ENCODE data around the gene CPED1. TPM values are rescaled to one million over a fixed set of nuclear protein-coding genes. Genes with fewer than 3 reads are reported as not detected.
A peak's percentile ranks its signal among the peaks of the same experiment; 100 is the strongest.

Gene CPED1
- total and polyA plus RNA-seq, 10 of the 15 experiments (the other 5 are each of a cell fraction or from before 2014, with no cell fraction given), result 0.01 to 0.77 (median 0.10) TPM; not detected in 1

DNA sequence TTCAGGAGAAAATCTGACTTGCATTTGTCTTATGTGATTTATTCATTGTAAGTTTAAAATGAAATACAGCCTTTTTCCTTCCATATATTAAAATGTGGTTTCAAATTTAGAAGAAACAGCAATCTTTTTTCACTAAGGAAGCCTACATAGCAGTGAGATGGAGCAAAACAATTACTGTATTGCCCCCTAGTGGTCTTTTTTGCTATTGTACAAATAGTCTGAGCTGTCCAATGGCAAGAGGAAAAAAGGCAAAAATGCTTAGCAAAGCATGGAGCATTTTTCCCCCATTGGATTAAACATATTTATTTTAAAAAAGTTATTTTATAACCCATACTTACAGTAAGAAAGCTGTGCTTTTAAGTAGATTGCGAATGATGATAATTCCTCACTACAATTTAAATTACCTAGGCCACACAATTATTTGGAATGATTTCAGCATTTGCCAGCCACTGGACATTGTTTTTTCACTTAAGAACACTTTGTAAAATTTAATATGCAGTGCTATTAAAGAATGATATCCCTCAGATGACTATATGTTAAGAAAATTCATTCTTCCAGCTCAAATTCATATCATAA lies 119.5 kb downstream of the CPED1 start:
- no peak overlapping the region for H3K27ac ChIP-seq (ENCODE audit: control insufficient read depth, insufficient read depth)
- ATAC-seq (peak; percentile 96), FAIRE-seq (no peak), DNase-seq (ENCODE audit: low read depth, low spot score) (peak; percentile 11)
- no peaks in the 10 kb centered on the region for H3K36me3 ChIP-seq (ENCODE audit: control insufficient read depth in 2 of 2, insufficient read depth in 2 of 2, low read length in 1 of 2)
- ChIA-PET POLR2A (no interaction called here), CTCF (interaction anchor here (0.6 to 3.2 kb wide), 40 partner anchors 8 to 888 kb away, joined by 3 to 41 read pairs (median 5); partner anchors contain the start of gene CPED1), SMC1A (ENCODE audit: uncharacterized antibody, unreplicated experiment) (interaction anchor here (0.6 to 1.5 kb wide), 19 partner anchors 8 to 1172 kb away, joined by 3 to 16 read pairs (median 3); partner anchors contain the start of genes CPED1 and FAM3C), RAD21 (ENCODE audit: unreplicated experiment) (interaction anchor here (0.6 to 3.2 kb wide), 11 partner anchors 8 to 887 kb away, joined by 3 to 28 read pairs (median 3); partner anchors contain the start of gene CPED1)
- no peak overlapping the region for H3K4me2 ChIP-seq (ENCODE audit: control insufficient read depth, insufficient read depth)
- H3K4me1 ChIP-seq (ENCODE audit: control insufficient read depth, insufficient read depth, low read length), result no peaks in the 10 kb centered on the region
- H3K79me2 ChIP-seq (ENCODE audit: control insufficient read depth, insufficient read depth, low read length), result no peaks in the 10 kb centered on the region
- 0% methylated on average over 1 of the region's 1 CpG for WGBS (ENCODE audit: insufficient coverage, insufficient replicate concordance, low lambda C conversion rate, missing lambda C conversion rate)
- in situ Hi-C loops (cut with MboI), result no loop called here
- no peak overlapping the region for H3K9ac ChIP-seq (ENCODE audit: control insufficient read depth, insufficient read depth, low read length)
- no peaks in the 10 kb centered on the region for H4K20me1 ChIP-seq (ENCODE audit: control insufficient read depth, insufficient read depth)
- no peak overlapping the region for H2AFZ ChIP-seq (ENCODE audit: control insufficient read depth, low read depth, low read length)
- no peaks in the 10 kb centered on the region for H3K9me3 ChIP-seq (replicated peaks; ENCODE audit: control insufficient read depth, insufficient read depth, low read length)
- BruUV-seq (replicated peaks), result no TSS peak
- intact Hi-C loops (cut with micrococcal nuclease; ENCODE audit: unreplicated experiment), result loop anchor here (5.0 kb wide), 1 partner anchor 121 kb away; the partner anchor contains the start of gene CPED1
- H3K4me3 ChIP-seq, result no peak overlapping the region
- no peaks in the 10 kb centered on the region; a peak in 2 of 4 replicates for H3K27me3 ChIP-seq (replicated peaks in 1 of 2; ENCODE audit: control insufficient read depth in 2 of 2, insufficient read depth in 2 of 2, low read length in 1 of 2)
- TF ChIP-seq, protein P1, sequence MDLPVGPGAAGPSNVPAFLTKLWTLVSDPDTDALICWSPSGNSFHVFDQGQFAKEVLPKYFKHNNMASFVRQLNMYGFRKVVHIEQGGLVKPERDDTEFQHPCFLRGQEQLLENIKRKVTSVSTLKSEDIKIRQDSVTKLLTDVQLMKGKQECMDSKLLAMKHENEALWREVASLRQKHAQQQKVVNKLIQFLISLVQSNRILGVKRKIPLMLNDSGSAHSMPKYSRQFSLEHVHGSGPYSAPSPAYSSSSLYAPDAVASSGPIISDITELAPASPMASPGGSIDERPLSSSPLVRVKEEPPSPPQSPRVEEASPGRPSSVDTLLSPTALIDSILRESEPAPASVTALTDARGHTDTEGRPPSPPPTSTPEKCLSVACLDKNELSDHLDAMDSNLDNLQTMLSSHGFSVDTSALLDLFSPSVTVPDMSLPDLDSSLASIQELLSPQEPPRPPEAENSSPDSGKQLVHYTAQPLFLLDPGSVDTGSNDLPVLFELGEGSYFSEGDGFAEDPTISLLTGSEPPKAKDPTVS (IDR thresholded peaks at IDR 0.05; ENCODE audit: low read depth, low read length), result no peak
- TF ChIP-seq RBBP5 (conservative IDR thresholded peaks at IDR 0.05), result no peak
- TF ChIP-seq RB1 (IDR thresholded peaks at IDR 0.05; ENCODE audit: borderline replicate concordance), result no peak
- no peak for TF ChIP-seq ZNF274 (IDR thresholded peaks at IDR 0.05; ENCODE audit: insufficient read depth, insufficient read length)
- no peak for TF ChIP-seq POU2F2 (IDR thresholded peaks at IDR 0.05; ENCODE audit: borderline replicate concordance, low read depth, low read length)
- TF ChIP-seq ZNF24 (IDR thresholded peaks at IDR 0.05), result peak; percentile 19; the same call in 1 of the 2 replicates
- TF ChIP-seq STAT3 (IDR thresholded peaks at IDR 0.05; ENCODE audit: low read depth, low read length), result no peak
- TF ChIP-seq, protein P2, sequence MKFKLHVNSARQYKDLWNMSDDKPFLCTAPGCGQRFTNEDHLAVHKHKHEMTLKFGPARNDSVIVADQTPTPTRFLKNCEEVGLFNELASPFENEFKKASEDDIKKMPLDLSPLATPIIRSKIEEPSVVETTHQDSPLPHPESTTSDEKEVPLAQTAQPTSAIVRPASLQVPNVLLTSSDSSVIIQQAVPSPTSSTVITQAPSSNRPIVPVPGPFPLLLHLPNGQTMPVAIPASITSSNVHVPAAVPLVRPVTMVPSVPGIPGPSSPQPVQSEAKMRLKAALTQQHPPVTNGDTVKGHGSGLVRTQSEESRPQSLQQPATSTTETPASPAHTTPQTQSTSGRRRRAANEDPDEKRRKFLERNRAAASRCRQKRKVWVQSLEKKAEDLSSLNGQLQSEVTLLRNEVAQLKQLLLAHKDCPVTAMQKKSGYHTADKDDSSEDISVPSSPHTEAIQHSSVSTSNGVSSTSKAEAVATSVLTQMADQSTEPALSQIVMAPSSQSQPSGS (IDR thresholded peaks at IDR 0.05; ENCODE audit: low read length), result no peak
- peak; percentile 74 for TF ChIP-seq RAD21 (IDR thresholded peaks at IDR 0.05; ENCODE audit: insufficient read depth, low read depth, low read length)
- TF ChIP-seq, protein P3, sequence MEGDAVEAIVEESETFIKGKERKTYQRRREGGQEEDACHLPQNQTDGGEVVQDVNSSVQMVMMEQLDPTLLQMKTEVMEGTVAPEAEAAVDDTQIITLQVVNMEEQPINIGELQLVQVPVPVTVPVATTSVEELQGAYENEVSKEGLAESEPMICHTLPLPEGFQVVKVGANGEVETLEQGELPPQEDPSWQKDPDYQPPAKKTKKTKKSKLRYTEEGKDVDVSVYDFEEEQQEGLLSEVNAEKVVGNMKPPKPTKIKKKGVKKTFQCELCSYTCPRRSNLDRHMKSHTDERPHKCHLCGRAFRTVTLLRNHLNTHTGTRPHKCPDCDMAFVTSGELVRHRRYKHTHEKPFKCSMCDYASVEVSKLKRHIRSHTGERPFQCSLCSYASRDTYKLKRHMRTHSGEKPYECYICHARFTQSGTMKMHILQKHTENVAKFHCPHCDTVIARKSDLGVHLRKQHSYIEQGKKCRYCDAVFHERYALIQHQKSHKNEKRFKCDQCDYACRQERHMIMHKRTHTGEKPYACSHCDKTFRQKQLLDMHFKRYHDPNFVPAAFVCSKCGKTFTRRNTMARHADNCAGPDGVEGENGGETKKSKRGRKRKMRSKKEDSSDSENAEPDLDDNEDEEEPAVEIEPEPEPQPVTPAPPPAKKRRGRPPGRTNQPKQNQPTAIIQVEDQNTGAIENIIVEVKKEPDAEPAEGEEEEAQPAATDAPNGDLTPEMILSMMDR (IDR thresholded peaks at IDR 0.05 in 2 of 3, conservative IDR thresholded peaks at IDR 0.05 in 1 of 3; ENCODE audit: control insufficient read depth in 2 of 3, extremely low read depth in 1 of 3, insufficient read depth in 1 of 3, low read depth in 3 of 3, low read length in 3 of 3), result peak; percentile 65 to 76 (median 74)
- peak; percentile 61 for TF ChIP-seq SMC3 (IDR thresholded peaks at IDR 0.05; ENCODE audit: borderline replicate concordance, low read length)
- no peak for TF ChIP-seq PAX8 (IDR thresholded peaks at IDR 0.05)
- TF ChIP-seq MYC (IDR thresholded peaks at IDR 0.05; ENCODE audit: insufficient read depth, insufficient read length, insufficient replicate concordance, low read length, severe bottlenecking), result no peak
- no peak for TF ChIP-seq SIN3A (IDR thresholded peaks at IDR 0.05; ENCODE audit: low read depth, low read length)
- no peak for TF ChIP-seq EP300 (IDR thresholded peaks at IDR 0.05; ENCODE audit: borderline replicate concordance in 1 of 2, control insufficient read depth in 1 of 2, low read depth in 2 of 2, low read length in 2 of 2)
- no peak for TF ChIP-seq KDM1A (IDR thresholded peaks at IDR 0.05; ENCODE audit: borderline replicate concordance)
- no peak for TF ChIP-seq NR2C2 (IDR thresholded peaks at IDR 0.05; ENCODE audit: borderline replicate concordance, control insufficient read depth, insufficient read length, low read depth)
- TF ChIP-seq MXI1 (IDR thresholded peaks at IDR 0.05; ENCODE audit: low read depth, low read length), result no peak
- TF ChIP-seq IRF4 (IDR thresholded peaks at IDR 0.05; ENCODE audit: low read depth, low read length), result no peak
- no peak for TF ChIP-seq JUNB (IDR thresholded peaks at IDR 0.05)
- no peak for TF ChIP-seq PML (IDR thresholded peaks at IDR 0.05; ENCODE audit: low read length)
